GM12892 (cell line): ENCODE data around the gene USP2.

Experiments
- DNase-seq: peaks from one replicate; pipeline ENCODE4 v3.0.0; 2011; ENCODE audit not compliant: insufficient read length
- FAIRE-seq: peaks from 2 replicates; lab custom pipeline; 2011; peaks lifted over from hg19 to GRCh38; lab: Jason Lieb, UNC
- POLR2A ChIP-seq: IDR thresholded peaks from 2 replicates; pipeline ENCODE4 v1.6.1; 2011; ENCODE audit warnings: low read depth, low read length, control low read depth
- POLR2AphosphoS5 ChIP-seq: IDR thresholded peaks from 2 replicates; pipeline ENCODE4 v1.6.1; 2011; ENCODE audit warnings: low read depth, low read length, control low read depth
- TAF1 ChIP-seq: IDR thresholded peaks from 2 replicates; pipeline ENCODE4 v1.6.1; 2011; ENCODE audit warnings: low read depth, mild to moderate bottlenecking, control low read depth, low read length, borderline replicate concordance

USP2 gene

GRCh38 chr11:119320776-119321524, 60.5 kb downstream of the USP2 start:
- TF ChIP-seq POLR2A (peak; percentile 75), POLR2AphosphoS5 (peak; percentile 57), TAF1 (peak; percentile 61; the same call in 1 of the 2 replicates)
- DNase-seq (peak; percentile 80), FAIRE-seq (peak; percentile 85)

DNA sequence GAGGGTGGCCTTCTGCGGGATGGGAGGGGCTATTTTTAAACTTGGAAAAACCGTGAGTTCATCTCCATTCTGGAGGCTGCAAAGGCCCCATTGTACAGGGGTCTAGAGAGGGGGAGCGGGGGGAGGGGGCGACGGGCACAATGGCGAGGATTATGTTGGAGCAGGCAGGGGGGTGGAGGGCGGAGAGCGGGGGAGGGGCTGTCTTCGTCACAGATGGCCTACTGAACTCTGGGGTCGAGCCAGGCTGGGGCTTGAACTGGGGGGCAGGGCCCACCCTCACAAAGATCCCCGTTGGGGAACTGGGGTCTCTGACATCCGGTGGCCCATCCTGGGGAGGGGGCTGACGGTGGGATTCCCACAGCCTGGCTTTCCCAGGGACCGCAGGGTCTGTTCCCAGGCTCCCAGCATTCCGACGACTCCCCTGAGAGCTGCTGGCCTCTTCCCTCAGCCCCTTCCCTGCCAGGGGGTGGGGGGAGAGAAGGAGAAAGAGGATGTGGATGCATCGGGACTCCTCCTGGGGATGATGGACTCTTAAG, 61.2 kb downstream of the USP2 start:
- FAIRE-seq (no peak), DNase-seq (no peak)
- no peak for TF ChIP-seq POLR2A
- TF ChIP-seq POLR2AphosphoS5, result no peak

GRCh38 chr11:119319700-119320239, 61.7 kb downstream of the USP2 start:
- TF ChIP-seq TAF1 (no peak), POLR2AphosphoS5 (no peak), POLR2A (no peak)
- peak; percentile 48 for FAIRE-seq

GRCh38 chr11:119319136-119319699, 62.3 kb downstream of the USP2 start:
- FAIRE-seq, result no peak
- DNase-seq, result no peak
- TF ChIP-seq POLR2A, result no peak
- TF ChIP-seq TAF1, result no peak
- no peak for TF ChIP-seq POLR2AphosphoS5

More at GRCh38 chr11:119319700-119320239, 61.7 kb downstream of the USP2 start:
- no peak for DNase-seq

DNA sequence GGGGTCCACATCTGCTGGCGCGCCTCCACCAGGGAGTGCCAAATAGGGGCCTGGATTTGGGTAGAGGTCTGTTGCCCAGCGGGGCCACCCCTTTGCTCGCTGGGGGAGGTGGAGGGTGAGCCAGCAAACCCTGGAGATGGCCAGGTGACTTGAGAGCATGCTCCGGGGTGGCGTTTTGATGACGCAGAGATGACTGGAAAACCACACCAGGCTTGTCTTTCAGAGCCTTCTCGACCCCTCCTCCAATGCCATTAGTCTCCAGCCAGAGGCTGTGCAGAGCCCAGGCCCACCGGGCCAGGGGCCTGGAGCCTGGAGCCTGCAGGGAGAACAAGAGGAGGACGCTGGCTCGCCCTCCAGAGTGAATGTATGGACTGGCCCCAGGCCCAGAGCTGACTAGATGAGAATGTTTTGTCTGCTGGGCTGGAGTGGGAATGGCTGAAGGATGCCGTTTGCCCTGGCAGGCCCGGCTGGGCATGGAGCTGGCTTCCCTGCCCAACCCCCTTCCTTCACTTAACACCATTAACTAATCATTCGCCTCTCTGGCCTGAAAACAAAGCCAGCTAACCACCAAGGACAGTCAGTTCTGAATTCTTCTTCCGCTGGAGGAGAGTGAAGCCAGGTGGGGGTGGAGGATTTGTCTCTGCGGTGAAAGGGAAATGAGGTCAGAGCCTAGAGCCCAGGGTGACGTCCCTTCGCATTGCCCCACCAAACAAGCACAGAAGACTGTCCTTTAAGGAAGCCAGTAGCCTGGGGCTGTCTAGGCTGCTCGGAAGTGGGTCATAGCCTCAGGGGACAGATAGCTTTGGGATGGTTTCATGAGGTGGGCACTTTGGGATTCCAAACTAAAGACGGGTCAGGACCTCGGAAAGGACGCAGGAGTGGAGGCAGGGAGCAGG, 63.0 kb downstream of the USP2 start:
- FAIRE-seq (peak; percentile 95), DNase-seq (peak; percentile 58)
- TF ChIP-seq POLR2A (peak; percentile 91), TAF1 (0 out of 2 replicates have a peak, but pooled peaks have one; percentile 4), POLR2AphosphoS5 (peak; percentile 87)

DNA sequence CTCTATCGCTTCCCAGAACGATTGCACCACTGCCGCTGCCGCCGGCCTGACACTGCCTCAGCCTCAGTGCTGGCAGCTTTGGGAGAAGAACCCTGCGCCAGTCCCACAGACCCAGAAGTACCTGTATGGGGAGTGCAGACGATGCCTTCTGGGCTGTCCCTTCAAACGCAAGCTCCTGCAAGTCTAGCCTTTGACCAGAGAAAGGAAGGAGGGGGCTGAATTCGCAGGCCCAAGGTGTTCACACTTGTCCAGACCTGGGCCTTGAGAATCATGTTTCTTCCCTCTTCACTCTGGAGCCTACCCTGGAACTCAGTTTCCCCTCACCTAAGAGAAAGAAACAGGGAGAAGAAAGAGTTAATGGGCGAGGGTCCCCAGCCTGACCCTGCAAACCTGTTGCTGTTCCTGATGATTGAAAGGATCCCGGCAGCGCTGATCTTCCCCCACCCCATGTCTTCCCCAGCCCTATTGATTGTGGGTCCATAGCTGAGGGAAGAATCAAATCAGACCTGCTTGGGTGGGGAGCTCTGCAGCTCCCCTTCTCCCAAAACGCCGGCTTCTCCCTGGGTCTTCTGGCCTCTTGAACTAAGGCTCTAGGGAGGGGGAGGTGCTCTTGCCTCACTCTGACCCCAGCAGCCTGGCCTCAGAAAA, 63.8 kb downstream of the USP2 start:
- no peak for TF ChIP-seq TAF1
- no peak for TF ChIP-seq POLR2A
- TF ChIP-seq POLR2AphosphoS5, result no peak
- DNase-seq (no peak), FAIRE-seq (no peak)

DNA sequence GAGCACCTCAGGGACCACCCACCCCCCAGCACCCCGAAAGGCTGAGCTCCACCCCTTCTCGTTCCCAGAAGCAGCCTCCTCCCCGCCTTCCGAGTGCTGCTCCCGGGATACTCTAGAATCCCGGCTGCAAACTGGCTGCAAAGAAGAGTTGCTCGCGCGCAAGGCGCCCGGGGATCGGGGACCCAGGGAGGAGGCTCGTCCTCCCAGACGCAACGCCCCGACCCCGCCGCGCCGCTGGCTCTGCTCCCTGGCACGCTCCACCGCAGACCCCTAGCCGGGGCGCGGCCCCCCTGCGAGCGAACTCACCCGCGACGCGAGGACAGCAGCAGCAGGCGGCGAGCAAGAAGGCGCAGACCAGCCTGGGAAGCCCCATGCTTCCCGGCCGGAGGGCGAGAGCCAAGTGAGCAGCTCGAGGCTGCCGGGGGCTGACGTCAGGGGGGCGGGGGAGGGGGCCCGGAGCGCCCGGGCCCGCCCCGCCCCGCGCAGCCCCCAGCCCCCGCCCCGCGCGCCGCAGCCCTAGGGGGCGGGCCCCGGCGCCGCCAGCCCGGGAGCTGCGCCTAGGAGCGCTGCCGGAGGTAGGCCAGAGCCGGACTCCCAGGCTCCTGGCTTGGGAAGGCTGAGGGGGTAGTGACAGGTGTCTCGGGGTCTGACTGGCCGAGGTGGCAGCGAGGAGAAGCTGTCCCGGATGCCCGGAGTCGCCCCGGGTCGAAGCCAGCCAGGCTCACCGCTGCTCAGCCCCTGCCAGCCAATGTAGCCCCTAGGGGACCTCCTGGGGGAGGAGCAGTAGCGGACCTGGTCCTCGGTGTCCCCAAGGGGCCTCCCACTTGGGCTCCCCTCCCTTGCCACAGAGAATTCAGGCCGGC, 64.5 kb downstream of the USP2 start, which contains the start of gene MCAM:
Gene MCAM (minus strand): TSS at position 402 of the 863 bp plus-strand sequence. CDS start 29 bp downstream, at position 373.
- FAIRE-seq (no peak), DNase-seq (no peak)
- TF ChIP-seq TAF1 (no peak), POLR2A (no peak), POLR2AphosphoS5 (no peak)

DNA sequence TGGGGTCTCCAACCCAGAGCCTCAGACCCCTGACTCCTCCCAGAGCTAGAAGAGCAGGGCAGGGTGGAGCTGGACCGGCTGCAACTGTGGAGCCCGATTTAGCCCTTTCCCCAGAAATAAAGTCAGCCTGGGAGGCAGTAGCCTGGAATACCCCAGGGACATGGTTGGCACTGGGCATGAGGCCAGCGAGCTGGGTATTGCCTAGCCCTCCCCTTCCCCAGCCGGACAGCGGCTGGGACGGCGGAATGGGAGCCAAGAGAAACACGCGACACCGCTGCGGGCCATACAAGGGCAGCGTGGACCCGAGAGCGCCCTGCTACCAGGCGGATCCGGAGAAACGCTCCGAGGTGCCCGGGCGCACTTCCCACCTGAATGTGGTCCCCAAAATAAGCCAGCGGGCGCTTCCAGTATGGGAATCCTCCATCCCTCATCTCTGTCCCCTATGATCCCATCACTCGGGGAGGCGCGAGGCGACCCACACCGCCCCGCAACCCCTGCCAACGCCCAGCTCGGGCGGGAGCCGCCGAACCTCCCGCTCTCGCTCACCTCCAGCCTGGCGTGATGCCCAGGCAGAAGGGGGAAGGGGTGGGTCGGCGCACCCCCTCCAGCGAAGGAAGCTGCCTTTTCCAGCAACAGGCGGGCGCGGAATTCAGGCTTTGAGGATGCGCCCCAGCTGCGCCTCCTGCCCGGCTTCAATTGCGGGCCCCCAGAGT, 65.3 kb downstream of the USP2 start:
- DNase-seq (no peak), FAIRE-seq (no peak)
- TF ChIP-seq POLR2AphosphoS5 (no peak), TAF1 (no peak), POLR2A (no peak)
